ENCODE measurements around the gene PRICKLE2.

The PRICKLE2 gene

DNA sequence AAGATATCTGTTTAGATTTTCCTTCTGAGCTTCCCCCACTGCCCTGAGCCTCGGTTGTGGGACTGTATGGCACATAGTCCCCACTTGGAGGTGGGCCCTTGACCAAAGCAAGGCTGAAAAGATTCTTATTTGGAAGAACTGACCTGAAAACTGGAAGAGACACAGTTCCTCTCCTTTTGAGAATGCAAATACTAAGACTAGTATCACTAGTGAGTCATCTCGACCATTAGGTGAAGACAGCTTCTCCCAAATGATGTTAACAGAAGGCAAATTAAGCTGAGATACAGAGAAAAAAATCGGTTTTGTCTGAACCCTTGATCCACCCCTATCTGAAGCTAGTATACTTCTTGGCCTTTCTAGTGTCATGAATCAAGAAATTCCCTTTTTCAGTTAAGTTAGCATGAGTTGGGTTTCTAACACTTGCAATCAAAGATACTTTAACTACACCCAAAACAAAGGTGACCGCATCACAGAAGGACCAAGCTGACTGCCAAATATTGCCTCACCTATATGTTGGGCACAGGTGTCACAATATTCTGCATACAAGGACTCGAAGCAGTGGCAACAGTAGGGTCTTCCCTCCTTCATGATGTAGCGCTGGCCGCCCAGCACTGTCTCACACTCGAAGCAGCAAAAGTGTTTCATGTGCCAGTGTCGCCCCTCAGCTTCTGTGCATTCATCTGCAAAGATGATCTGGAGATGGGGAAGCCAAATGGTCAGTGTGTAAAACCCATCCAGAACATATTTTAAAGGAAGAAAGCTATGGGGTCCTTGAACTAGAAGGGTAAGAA lies 72.4 kb downstream of the PRICKLE2 start:
- DNase-seq = no peak

DNA sequence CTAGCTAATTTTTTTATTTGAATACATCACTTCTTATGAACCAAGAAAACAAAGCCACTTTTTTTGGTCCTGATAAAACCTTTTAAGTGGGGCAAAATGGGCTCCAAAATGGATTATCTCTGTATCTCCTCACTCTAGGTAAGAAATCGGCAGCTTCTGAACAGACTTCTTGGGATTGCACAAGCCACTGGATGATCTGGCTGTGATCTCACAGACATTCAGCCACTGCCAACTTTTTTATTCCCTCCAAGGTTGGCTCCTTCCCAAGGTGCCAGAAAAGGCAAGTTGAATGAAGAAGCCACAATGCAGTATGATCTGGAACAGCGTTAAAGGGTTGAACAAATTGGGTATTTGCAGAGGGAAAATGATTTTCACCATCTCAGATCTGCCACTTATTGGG lies 73.2 kb downstream of the PRICKLE2 start:
- DNase-seq = peak; percentile 58 to 82

DNA sequence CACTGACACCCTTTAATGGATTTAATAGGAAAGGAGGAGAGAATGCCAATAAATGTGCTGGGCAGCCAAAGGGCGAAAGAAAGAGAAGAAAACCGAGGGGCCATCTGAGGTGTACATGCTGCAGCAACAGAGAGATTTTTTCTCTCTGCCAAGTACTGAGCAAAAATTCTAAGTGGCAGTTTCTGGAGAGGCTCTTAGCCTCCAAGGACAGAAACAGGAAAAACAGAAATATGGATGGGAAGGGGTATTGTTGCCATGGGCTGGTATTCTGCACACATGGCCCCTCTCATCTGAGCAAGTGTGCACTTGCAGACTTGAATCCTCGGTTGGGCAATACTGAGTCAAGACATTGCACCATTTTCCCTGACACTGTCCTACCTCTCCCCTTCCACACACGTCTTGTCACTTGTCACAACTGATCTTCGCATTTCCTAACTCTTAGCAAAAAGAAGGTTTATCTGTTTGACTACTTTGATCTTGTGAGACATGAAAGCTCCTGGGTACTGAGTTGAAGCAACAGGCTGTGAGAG lies 73.9 kb downstream of the PRICKLE2 start:
- DNase-seq = no peak

DNA sequence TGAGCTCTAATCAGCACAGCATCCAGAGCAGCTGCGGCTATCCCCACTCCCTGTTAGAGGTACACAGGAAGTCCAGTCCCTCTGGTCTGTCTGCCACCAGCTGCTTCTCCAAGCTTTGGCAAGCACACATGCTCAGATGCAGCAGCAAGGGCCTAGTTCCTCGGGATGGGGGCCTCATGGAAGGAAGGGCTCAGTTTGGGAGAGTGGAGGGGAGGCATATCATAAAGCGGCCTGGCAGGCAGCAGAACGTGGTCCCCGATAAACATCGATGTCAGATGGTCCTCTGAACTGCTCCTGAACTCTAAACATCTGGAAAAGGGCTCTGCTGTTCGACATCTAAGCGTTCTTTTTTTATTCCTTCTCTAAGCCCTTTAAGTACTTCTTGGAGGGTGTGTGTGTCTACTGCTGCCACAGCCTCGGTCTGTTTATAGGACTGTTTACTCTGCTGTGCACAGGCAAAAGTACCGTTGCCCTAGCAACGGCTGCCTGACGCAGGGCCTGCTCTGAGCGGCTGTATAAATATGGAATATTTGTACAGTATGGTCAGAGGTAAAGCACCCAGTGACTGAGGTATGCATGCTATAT lies 74.6 kb downstream of the PRICKLE2 start:
- peak in 1 of 2 experiments; percentile 22 for DNase-seq

DNA sequence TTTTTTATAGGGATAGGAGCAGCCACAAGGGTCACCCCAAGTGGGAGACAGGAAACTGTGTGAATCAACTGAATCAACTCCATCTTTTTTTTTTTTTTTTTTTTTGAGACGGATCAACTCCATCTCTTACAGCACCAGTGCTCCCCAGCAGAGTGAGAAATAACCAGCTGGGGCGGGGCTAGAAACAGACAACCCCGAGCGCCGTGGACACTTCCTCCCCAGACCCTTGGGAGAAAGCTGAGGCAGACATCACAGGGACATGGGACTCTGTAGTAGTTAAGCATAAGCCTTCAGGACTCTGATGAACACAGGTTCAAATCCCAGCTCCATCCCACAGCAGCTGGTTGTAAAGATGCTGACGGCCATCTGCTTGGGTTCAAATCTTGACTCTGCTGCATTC lies 75.4 kb downstream of the PRICKLE2 start:
- no peak for DNase-seq

GRCh38 chr3:64148955-64149653 lies 76.2 kb downstream of the PRICKLE2 start:
- DNase-seq = no peak

DNA sequence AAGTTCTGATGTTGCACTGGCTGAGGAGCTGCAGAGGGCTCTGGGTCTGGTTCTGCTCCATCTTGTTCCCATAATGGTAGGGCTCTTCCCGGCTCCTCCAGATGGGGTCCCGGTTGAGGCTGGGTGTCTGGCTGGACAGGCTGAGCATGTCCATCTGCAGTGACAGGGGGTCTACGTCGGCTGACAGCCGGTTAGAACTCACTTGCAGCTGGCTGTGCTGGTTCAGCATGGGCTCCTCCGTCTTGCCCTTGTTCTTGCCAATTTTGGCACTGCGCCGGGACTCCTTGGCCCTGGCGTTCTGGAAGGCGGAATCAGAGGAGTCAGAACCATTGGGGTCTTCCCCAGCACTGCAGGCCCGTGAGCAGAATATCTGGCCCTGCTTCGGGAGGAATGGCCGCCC lies 78.1 kb downstream of the PRICKLE2 start:
- no peak for DNase-seq

GRCh38 chr3:64145438-64145837 lies 79.8 kb downstream of the PRICKLE2 start:
- no peak for DNase-seq

GRCh38 chr3:64144241-64144900 lies 80.9 kb downstream of the PRICKLE2 start:
- DNase-seq = peak in 1 of 2 experiments; percentile 20

DNA sequence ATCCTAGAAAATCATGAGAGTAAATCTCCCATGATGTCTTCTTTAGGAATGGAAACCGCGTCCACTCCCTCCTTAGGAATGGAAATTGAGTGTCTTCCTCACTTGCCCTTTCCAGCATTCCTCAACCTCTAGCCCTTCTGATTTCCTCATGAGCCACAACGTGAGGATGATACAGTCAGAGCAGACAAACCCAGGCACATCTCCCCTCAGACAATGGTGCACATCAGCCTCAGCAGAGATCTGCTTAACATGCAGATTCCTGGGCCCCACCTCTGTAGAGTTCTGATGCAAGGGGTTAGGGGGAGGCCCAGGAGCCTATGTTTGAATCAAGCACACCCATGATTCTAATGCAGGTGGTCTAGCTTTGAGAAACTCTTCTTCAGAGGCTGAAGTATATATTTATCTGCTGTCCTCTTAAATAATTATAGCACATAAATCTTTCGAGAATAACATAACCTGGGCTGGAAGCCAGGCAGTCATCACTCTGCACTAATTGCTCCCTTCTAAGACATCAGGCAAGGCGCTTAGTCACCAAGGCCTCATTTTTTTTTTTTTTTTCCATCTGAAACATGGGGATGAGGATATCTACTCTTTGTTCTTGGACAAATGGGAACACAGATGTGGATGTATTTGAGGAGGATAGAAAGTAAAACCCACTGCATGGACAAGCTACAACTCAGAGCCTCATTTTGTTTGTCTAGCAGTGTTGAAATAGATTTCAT lies 81.7 kb downstream of the PRICKLE2 start:
- DNase-seq = peak; percentile 64 to 83

DNA sequence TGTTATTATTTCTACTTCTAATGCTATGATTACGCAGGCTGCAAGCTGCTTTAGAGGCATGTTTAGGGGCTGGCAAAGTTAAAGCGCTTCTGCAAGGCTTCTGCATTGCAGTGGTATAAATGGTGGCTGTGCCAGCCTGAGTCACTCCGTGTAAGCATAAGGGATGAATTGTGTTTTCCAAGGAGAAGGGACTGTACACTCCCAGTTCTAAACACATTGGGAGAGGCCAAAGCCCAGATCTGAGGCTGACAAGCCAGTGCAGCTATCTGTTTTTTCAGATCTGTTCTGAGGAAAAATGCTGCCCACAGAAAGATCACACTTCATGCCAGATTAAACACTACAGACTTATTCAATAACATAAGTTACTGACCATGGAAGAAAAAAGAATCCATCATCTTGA lies 83.8 kb downstream of the PRICKLE2 start:
- peak in 1 of 2 experiments; percentile 9 for DNase-seq

GRCh38 chr3:64140651-64141050 lies 84.6 kb downstream of the PRICKLE2 start:
- DNase-seq = peak in 1 of 2 experiments; percentile 57

DNA sequence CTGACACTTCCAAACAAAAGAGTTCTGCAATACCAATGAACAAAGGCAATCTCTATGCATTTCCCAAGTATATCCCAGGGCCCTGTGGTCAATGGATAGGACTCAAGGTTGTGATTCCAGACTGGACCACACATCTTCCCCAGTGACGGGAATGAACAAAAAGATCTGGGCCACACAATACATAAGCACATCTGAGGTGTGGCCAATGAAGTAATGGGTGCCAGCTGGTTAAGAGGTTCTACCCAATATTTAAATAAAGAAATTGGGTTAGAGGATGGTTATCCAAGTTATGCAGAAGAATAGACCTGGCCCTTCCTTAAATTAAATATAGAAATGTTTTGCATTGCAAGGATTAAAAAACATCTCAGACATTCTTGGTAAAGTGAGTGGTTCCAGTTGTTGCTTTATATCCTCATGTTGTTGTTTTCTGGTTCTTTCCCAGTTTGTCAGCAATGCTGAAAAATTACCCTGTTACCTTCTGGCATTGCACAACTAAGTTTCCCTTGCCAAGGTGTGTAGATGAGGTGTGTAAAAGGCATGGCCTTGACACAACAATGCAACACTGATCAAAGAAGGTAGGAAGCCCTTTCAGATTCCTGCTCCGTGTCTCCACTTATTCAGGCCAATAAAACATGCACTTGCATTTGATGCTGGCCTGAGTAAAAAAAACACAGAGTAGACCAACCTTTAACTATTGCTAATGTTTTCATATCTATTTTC lies 86.5 kb downstream of the PRICKLE2 start:
- no peak for DNase-seq

GRCh38 chr3:64138046-64138445 lies 87.2 kb downstream of the PRICKLE2 start:
- DNase-seq = no peak

DNA sequence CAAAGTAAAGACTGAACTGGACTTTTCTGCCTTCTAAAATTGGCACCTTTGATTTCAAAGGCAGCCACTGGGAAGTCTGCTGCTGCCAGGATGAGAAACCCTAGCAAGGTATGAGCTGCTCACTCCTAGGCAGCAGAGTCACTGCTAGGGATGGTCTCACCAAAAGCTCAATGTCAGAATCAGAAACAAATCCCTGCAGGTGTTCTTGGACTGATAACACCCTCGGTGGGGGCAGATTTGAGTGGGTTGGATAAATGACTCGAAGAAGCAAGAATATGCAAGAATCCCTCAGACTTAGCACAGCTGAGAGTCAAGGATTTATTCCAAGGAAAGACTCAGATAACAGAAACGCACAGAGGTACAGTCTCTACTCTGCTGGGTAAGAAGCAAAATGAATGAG lies 90.4 kb downstream of the PRICKLE2 start:
- no peak for DNase-seq

DNA sequence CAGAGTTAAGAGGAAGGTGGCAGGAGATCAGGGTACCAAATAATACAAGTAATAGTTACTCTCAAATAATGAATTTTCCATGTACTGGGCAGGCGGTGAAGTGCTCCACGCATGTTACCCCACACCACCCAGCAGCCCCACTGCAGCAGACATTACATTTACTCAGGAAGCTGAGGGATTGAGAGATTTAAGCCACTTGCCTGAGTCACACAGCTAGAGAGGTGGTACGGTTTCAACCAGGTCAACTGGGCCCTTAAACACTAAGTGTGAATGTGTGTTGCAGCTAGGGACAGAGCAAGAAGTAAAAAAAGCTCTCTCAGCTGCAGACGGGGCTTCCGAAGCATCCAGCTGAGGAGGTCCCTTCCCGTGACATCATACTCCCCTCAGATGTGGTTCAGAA lies 91.3 kb downstream of the PRICKLE2 start:
- no peak for DNase-seq

DNA sequence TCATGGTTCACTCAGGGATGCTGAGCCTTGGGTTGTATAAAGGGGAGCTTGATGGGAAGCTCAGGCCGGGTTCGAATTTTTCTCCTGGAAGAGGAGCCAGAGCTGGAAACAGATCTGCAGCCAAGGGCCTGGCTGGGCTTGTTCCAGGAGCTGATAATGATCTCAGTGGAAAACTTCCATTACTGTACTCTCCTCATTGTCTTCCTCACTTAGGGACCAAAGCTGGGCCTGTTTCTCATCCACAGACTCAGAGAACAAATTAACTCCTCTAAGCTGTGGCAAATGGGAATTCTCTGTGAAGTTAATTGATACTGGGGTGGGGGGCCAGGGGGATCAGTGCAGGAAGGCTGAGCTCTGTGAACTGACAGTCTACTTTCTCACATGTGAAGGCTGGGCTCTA lies 92.0 kb downstream of the PRICKLE2 start:
- DNase-seq = no peak

DNA sequence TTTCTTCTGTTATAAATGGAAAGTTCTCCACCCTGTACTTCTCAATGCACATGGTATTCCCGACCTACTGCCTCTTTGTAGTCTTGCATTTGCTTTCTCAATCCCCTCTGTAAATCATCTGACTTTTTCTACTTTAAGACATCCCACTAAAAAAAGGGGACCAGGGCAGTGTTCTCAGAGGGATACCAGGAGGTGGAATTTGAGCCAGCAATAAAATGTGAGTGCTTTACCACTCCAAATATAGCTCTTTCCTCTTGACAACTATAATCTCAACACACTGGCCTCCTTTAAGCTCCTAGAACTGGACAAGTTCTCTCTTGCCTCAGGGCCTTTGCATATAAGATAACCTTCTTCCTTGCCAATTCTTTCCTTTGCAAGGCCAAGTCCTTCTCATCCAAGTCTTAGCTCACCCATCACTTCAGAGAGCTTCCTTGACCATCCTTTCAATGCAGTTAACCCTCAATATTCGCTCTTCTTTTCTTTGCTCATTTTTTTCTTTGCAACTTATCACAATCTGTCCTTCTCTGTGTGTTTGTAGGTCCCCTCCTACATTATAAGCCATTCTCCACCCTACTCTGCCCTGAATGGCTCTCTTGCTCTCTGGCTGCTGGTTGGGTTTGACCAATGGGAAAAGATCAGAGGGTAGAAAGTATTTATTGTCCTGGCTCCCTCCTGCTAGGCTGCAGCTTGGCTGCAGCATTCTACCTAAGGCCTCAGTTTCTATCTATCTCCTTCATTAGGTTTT lies 93.4 kb downstream of the PRICKLE2 start:
- no peak for DNase-seq

GRCh38 chr3:64130436-64130835 lies 94.8 kb downstream of the PRICKLE2 start:
- no peak for DNase-seq

DNA sequence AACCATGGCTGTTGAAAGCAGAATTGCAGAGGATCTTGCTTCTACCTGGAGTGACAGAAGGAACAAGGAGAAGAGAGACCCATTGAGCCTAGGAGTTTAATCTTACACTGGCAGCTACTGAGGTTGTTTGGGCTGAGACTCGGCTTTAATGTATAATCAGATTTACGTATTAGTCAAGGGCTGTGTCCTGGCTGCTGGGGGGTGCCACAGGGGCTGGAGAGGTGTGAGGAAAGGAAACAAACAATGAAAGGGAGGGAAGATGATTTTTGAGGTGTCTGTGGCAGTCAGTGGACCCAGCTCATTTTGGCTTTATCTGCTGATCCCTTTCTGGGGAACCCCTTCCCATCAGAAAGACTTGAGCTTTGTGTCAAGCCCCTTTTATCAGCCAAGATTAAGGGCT lies 95.7 kb downstream of the PRICKLE2 start:
- no peak for DNase-seq

- no peak for DNase-seq
Measured at GRCh38 chr3:64129106-64129505, 96.2 kb downstream of the PRICKLE2 start.

Measured in NCI-H446 (cell line).